WTC11 (cell line): ENCODE measurements around the gene TULP3. TPM values are rescaled to one million over a fixed set of nuclear protein-coding genes. Genes with fewer than 3 reads are reported as not detected.
A peak's percentile ranks its signal among the peaks of the same experiment; 100 is the strongest.

Source experiments
- ATAC-seq: fragments of 200-7000 bp; cut with Tn5 transposase; 2 replicates; pipeline ENCODE4 v1.10.0; 2021; ENCODE audit warnings: mild to moderate bottlenecking, moderate library complexity
- CTCF ChIA-PET: fragments of 300-600 bp; sonication (Branson Sonifier 250); formaldehyde crosslinking; loops from one replicate; lab custom pipeline; 2021; ENCODE audit warnings: antibody characterized with exemption; lab: Charles Lee
- POLR2A ChIA-PET: fragments of 350-600 bp; sonication (Branson Sonifier 250); formaldehyde crosslinking; loops from one replicate; lab custom pipeline; 2021; ENCODE audit warnings: antibody characterized with exemption; lab: Charles Lee
- DNase-seq: peaks from one replicate; pipeline ENCODE4 v3.0.0; 2021; ENCODE audit warnings: low spot score
- H3K27ac Mint-ChIP-seq: 2 replicates; pipeline ENCODE4 v1.8.0; 2021; ENCODE audit warnings: mixed read lengths
- H3K27me3 Mint-ChIP-seq: 2 replicates; pipeline ENCODE4 v1.8.0; 2021; ENCODE audit warnings: low read depth, mild to moderate bottlenecking, moderate library complexity, mixed read lengths
- H3K36me3 Mint-ChIP-seq: 2 replicates; pipeline ENCODE4 v1.8.0; 2021; ENCODE audit warnings: mixed read lengths
- H3K4me1 Mint-ChIP-seq: 2 replicates; pipeline ENCODE4 v1.8.0; 2022; ENCODE audit warnings: mixed read lengths
- H3K4me3 Mint-ChIP-seq: 2 replicates; pipeline ENCODE4 v1.8.0; 2021; ENCODE audit warnings: mild to moderate bottlenecking, moderate library complexity, mixed read lengths
- H3K9me3 Mint-ChIP-seq: 2 replicates; pipeline ENCODE4 v1.8.0; 2021; ENCODE audit warnings: mixed read lengths
- ATF1 ChIP-seq: sonication (generic); formaldehyde crosslinking; IDR thresholded peaks from 2 replicates; pipeline ENCODE4 v1.8.1; 2023; ENCODE audit warnings: mild to moderate bottlenecking, moderate library complexity, missing genetic modification reagents
- CREB1 ChIP-seq: sonication (generic); formaldehyde crosslinking; IDR thresholded peaks from 2 replicates; pipeline ENCODE4 v1.8.0; 2023; ENCODE audit warnings: mild to moderate bottlenecking, missing genetic modification reagents
- GRHL2 ChIP-seq: fragments of 250-450 bp; sonication (Bioruptor Pico); IDR thresholded peaks from 2 replicates; pipeline ENCODE4 v1.8.0; 2022; ENCODE audit warnings: mild to moderate bottlenecking, moderate library complexity; ENCODE audit not compliant: insufficient replicate concordance, severe bottlenecking
- MXD4 ChIP-seq: fragments of 250-450 bp; sonication (Bioruptor Pico); IDR thresholded peaks from 2 replicates; pipeline ENCODE4 v1.8.0; 2021; ENCODE audit warnings: mild to moderate bottlenecking, moderate library complexity, borderline replicate concordance
- NR1H2 ChIP-seq: sonication (generic); formaldehyde crosslinking; IDR thresholded peaks from 2 replicates; pipeline ENCODE4 v1.9.0; 2021; ENCODE audit warnings: mild to moderate bottlenecking, moderate library complexity, missing genetic modification reagents
- RELA ChIP-seq: sonication (generic); formaldehyde crosslinking; IDR thresholded peaks from 2 replicates; pipeline ENCODE4 v1.8.1; 2022; ENCODE audit warnings: missing genetic modification reagents, mild to moderate bottlenecking, borderline replicate concordance
- SOX15 ChIP-seq: fragments of 250-450 bp; sonication (Bioruptor Pico); IDR thresholded peaks from 2 replicates; pipeline ENCODE4 v1.9.0; 2021; ENCODE audit warnings: mild to moderate bottlenecking
- TEAD4 ChIP-seq: sonication (generic); formaldehyde crosslinking; IDR thresholded peaks from 2 replicates; pipeline ENCODE4 v1.8.0; 2022; ENCODE audit warnings: mild to moderate bottlenecking, missing genetic modification reagents
- TP53 ChIP-seq: sonication (generic); formaldehyde crosslinking; IDR thresholded peaks from 2 replicates; pipeline ENCODE4 v1.8.1; 2023; ENCODE audit warnings: mild to moderate bottlenecking, missing genetic modification reagents
- ZNF219 ChIP-seq: sonication (generic); formaldehyde crosslinking; IDR thresholded peaks from 2 replicates; pipeline ENCODE4 v1.8.0; 2023; ENCODE audit warnings: missing genetic modification reagents, mild to moderate bottlenecking, borderline replicate concordance
- ZNF317 ChIP-seq: sonication (generic); formaldehyde crosslinking; IDR thresholded peaks from 2 replicates; pipeline ENCODE4 v1.8.1; 2023; ENCODE audit warnings: low read depth, mild to moderate bottlenecking, moderate library complexity, missing genetic modification reagents, borderline replicate concordance
- total RNA-seq: library from RNA; stranded (reverse); gene quantifications from 3 replicates; pipeline ENCODE4 v1.2.3, GENCODE V29; 2021
- TF ChIP-seq, protein P1 (sequence below): sonication (generic); formaldehyde crosslinking; IDR thresholded peaks from 2 replicates; pipeline ENCODE4 v1.8.1; 2023; ENCODE audit warnings: mild to moderate bottlenecking, missing genetic modification reagents, moderate library complexity
- TF ChIP-seq, protein P2 (sequence below): fragments of 250-450 bp; sonication (Bioruptor Pico); IDR thresholded peaks from 2 replicates; pipeline ENCODE4 v1.9.0; 2021; ENCODE audit warnings: moderate library complexity, mild to moderate bottlenecking, inconsistent platforms, borderline replicate concordance
- TF ChIP-seq, protein P3 (sequence below): sonication (generic); formaldehyde crosslinking; IDR thresholded peaks from 2 replicates; pipeline ENCODE4 v1.8.1; 2023; ENCODE audit warnings: mild to moderate bottlenecking, moderate library complexity, missing genetic modification reagents
- TF ChIP-seq, protein P4 (sequence below): sonication (generic); formaldehyde crosslinking; conservative IDR thresholded peaks from 2 replicates; pipeline ENCODE4 v1.8.1; 2023; ENCODE audit warnings: mild to moderate bottlenecking, low read depth, missing genetic modification reagents, moderate library complexity
- TF ChIP-seq, protein P5 (sequence below): sonication (generic); formaldehyde crosslinking; IDR thresholded peaks from 2 replicates; pipeline ENCODE4 v1.8.0; 2022; ENCODE audit warnings: mild to moderate bottlenecking, missing genetic modification reagents
- TF ChIP-seq, protein P6 (sequence below): sonication (generic); formaldehyde crosslinking; conservative IDR thresholded peaks from 2 replicates; pipeline ENCODE4 v1.8.1; 2022; ENCODE audit warnings: mild to moderate bottlenecking, missing genetic modification reagents
- TF ChIP-seq, protein P7 (sequence below): sonication (generic); formaldehyde crosslinking; IDR thresholded peaks from 2 replicates; pipeline ENCODE4 v1.8.0; 2023; ENCODE audit warnings: mild to moderate bottlenecking, missing genetic modification reagents
- TF ChIP-seq, protein P8 (sequence below): sonication (generic); formaldehyde crosslinking; IDR thresholded peaks from 2 replicates; pipeline ENCODE4 v1.8.1; 2022; ENCODE audit warnings: mild to moderate bottlenecking, moderate library complexity, missing genetic modification reagents

TULP3 gene
- total RNA-seq, 1 experiment from 2014 or later = 17.4 TPM

DNA sequence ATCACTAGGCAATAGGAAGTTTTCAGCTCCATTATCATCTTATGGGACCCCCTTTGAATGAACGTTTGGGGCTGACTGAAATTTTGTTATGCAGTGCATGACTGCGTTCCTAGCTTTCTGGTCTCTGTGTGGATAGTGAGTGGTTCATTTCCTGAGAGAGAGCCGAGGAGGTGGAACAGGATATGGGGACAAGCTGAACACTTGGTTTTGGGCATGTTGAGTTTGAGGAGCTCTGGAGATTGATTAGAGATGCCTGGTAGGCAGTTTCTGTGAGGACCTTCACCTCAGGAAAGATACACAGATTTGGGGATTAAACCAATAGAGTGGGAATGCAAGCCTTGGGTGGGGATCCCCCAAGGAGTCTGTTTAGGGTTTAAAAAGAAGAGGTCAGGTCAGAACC is 96.2 kb downstream of the TULP3 start:
- POLR2A ChIA-PET = interaction anchor here (0.6 to 1.2 kb wide), 2 partner anchors 10 to 12 kb away, joined by 3 to 5 read pairs; no protein-coding TSS in a partner anchor
- CTCF ChIA-PET = interaction anchor here (0.6 to 1.7 kb wide), 7 partner anchors 12 to 71 kb away, joined by 3 to 5 read pairs (median 3); no protein-coding TSS in a partner anchor
- DNase-seq = no peak
- no peak for TF ChIP-seq CREB1 (CRISPR knock-in tag)
- TF ChIP-seq, protein P1, sequence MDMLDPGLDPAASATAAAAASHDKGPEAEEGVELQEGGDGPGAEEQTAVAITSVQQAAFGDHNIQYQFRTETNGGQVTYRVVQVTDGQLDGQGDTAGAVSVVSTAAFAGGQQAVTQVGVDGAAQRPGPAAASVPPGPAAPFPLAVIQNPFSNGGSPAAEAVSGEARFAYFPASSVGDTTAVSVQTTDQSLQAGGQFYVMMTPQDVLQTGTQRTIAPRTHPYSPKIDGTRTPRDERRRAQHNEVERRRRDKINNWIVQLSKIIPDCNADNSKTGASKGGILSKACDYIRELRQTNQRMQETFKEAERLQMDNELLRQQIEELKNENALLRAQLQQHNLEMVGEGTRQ (CRISPR knock-in tag) = no peak
- TF ChIP-seq, protein P2, sequence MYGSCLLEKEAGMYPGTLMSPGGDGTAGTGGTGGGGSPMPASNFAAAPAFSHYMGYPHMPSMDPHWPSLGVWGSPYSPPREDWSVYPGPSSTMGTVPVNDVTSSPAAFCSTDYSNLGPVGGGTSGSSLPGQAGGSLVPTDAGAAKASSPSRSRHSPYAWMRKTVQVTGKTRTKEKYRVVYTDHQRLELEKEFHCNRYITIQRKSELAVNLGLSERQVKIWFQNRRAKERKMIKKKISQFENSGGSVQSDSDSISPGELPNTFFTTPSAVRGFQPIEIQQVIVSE (CRISPR knock-in tag) = no peak
- TF ChIP-seq, protein P3, sequence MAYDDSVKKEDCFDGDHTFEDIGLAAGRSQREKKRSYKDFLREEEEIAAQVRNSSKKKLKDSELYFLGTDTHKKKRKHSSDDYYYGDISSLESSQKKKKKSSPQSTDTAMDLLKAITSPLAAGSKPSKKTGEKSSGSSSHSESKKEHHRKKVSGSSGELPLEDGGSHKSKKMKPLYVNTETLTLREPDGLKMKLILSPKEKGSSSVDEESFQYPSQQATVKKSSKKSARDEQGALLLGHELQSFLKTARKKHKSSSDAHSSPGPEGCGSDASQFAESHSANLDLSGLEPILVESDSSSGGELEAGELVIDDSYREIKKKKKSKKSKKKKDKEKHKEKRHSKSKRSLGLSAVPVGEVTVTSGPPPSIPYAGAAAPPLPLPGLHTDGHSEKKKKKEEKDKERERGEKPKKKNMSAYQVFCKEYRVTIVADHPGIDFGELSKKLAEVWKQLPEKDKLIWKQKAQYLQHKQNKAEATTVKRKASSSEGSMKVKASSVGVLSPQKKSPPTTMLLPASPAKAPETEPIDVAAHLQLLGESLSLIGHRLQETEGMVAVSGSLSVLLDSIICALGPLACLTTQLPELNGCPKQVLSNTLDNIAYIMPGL (CRISPR knock-in tag) = no peak
- no peak for TF ChIP-seq MXD4 (CRISPR knock-in tag)
- TF ChIP-seq ZNF219 (CRISPR knock-in tag) = no peak
- TF ChIP-seq, protein P4, sequence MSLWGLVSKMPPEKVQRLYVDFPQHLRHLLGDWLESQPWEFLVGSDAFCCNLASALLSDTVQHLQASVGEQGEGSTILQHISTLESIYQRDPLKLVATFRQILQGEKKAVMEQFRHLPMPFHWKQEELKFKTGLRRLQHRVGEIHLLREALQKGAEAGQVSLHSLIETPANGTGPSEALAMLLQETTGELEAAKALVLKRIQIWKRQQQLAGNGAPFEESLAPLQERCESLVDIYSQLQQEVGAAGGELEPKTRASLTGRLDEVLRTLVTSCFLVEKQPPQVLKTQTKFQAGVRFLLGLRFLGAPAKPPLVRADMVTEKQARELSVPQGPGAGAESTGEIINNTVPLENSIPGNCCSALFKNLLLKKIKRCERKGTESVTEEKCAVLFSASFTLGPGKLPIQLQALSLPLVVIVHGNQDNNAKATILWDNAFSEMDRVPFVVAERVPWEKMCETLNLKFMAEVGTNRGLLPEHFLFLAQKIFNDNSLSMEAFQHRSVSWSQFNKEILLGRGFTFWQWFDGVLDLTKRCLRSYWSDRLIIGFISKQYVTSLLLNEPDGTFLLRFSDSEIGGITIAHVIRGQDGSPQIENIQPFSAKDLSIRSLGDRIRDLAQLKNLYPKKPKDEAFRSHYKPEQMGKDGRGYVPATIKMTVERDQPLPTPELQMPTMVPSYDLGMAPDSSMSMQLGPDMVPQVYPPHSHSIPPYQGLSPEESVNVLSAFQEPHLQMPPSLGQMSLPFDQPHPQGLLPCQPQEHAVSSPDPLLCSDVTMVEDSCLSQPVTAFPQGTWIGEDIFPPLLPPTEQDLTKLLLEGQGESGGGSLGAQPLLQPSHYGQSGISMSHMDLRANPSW (CRISPR knock-in tag) = no peak
- TF ChIP-seq NR1H2 (CRISPR knock-in tag) = no peak
- no peak for TF ChIP-seq TP53 (CRISPR knock-in tag)
- TF ChIP-seq, protein P5, sequence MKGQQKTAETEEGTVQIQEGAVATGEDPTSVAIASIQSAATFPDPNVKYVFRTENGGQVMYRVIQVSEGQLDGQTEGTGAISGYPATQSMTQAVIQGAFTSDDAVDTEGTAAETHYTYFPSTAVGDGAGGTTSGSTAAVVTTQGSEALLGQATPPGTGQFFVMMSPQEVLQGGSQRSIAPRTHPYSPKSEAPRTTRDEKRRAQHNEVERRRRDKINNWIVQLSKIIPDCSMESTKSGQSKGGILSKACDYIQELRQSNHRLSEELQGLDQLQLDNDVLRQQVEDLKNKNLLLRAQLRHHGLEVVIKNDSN (CRISPR knock-in tag) = no peak
- no peak for TF ChIP-seq TEAD4 (CRISPR knock-in tag)
- TF ChIP-seq, protein P6, sequence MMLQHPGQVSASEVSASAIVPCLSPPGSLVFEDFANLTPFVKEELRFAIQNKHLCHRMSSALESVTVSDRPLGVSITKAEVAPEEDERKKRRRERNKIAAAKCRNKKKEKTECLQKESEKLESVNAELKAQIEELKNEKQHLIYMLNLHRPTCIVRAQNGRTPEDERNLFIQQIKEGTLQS = no peak
- no peak for TF ChIP-seq ZNF317 (CRISPR knock-in tag)
- no peak for TF ChIP-seq RELA (CRISPR knock-in tag)
- no peak for TF ChIP-seq SOX15 (CRISPR knock-in tag)
- Mint-ChIP-seq H3K27ac (peak overlapping the region; percentile 38), H3K4me3 (no peak overlapping the region), H3K27me3 (no peaks in the 10 kb centered on the region), H3K36me3 (peaks cover 29% of the 10 kb centered on the region), H3K9me3 (peaks cover 15% of the 10 kb centered on the region), H3K4me1 (peaks cover 20% of the 10 kb centered on the region)
- ATAC-seq = no peak

DNA sequence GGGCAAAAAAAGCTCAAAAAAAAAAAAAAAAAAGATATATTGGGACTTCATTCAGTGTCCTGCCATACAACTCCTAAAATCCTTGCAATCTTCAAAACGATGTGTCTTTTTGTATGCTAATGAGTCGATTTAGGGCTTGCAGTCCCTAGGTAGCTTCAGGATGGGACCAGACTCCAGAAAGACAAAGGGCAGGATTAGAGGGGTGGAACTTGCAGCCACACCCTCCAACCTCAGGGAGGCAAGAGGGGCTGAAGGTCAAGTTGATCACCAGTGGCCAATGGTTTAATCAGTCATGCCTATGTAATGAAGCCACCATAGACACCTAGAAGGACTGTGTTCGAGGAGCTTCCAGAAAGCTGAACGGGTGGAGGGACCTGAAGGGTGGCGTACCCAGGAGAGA is 97.8 kb downstream of the TULP3 start:
- peaks cover 19% of the 10 kb centered on the region for H3K4me1 Mint-ChIP-seq
- TF ChIP-seq, protein P6 = no peak
- TF ChIP-seq ATF1 (no peak), GRHL2 (CRISPR knock-in tag) (no peak)
- TF ChIP-seq, protein P7, sequence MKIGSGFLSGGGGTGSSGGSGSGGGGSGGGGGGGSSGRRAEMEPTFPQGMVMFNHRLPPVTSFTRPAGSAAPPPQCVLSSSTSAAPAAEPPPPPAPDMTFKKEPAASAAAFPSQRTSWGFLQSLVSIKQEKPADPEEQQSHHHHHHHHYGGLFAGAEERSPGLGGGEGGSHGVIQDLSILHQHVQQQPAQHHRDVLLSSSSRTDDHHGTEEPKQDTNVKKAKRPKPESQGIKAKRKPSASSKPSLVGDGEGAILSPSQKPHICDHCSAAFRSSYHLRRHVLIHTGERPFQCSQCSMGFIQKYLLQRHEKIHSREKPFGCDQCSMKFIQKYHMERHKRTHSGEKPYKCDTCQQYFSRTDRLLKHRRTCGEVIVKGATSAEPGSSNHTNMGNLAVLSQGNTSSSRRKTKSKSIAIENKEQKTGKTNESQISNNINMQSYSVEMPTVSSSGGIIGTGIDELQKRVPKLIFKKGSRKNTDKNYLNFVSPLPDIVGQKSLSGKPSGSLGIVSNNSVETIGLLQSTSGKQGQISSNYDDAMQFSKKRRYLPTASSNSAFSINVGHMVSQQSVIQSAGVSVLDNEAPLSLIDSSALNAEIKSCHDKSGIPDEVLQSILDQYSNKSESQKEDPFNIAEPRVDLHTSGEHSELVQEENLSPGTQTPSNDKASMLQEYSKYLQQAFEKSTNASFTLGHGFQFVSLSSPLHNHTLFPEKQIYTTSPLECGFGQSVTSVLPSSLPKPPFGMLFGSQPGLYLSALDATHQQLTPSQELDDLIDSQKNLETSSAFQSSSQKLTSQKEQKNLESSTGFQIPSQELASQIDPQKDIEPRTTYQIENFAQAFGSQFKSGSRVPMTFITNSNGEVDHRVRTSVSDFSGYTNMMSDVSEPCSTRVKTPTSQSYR (CRISPR knock-in tag) = no peak
- TF ChIP-seq, protein P4 (CRISPR knock-in tag) = no peak
- TF ChIP-seq, protein P8, sequence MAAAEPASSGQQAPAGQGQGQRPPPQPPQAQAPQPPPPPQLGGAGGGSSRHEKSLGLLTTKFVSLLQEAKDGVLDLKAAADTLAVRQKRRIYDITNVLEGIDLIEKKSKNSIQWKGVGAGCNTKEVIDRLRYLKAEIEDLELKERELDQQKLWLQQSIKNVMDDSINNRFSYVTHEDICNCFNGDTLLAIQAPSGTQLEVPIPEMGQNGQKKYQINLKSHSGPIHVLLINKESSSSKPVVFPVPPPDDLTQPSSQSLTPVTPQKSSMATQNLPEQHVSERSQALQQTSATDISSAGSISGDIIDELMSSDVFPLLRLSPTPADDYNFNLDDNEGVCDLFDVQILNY (CRISPR knock-in tag) = no peak

More for the DNA sequence above, 97.8 kb downstream of the TULP3 start:
- ChIA-PET CTCF (interaction anchor here (1.6 kb wide), 2 partner anchors 44 to 53 kb away, joined by 4 to 6 read pairs; no protein-coding TSS in a partner anchor), POLR2A (interaction anchor here (0.6 kb wide), 1 partner anchor 401 kb away, joined by 5 read pairs; no protein-coding TSS in a partner anchor)
- H3K27me3 Mint-ChIP-seq = no peaks in the 10 kb centered on the region
- no peak overlapping the region for H3K4me3 Mint-ChIP-seq
- no peak overlapping the region for H3K27ac Mint-ChIP-seq
- H3K36me3 Mint-ChIP-seq = peaks cover 29% of the 10 kb centered on the region
- peaks cover 15% of the 10 kb centered on the region for H3K9me3 Mint-ChIP-seq
- DNase-seq = no peak
- peak; percentile 73 for ATAC-seq
